Type B pancreatic cell (in vitro differentiated cells): ENCODE measurements around the gene LMAN2. TPM values are rescaled to one million over a fixed set of nuclear protein-coding genes. Genes with fewer than 3 reads are reported as not detected.

ENCODE experiments used
- DNase-seq: peaks from one replicate; pipeline ENCODE4 v3.0.0; 2021; ENCODE audit warnings: mixed read lengths; ENCODE audit not compliant: unreplicated experiment; ENCODE audit errors: extremely low spot score
- H3K27ac Mint-ChIP-seq: 2 replicates; pipeline ENCODE4 v1.8.0; 2021; ENCODE audit warnings: mild to moderate bottlenecking, mixed read lengths
- H3K27me3 Mint-ChIP-seq: 2 replicates; pipeline ENCODE4 v1.8.0; 2021; ENCODE audit warnings: mixed read lengths
- H3K36me3 Mint-ChIP-seq: 2 replicates; pipeline ENCODE4 v1.8.0; 2021; ENCODE audit warnings: mixed read lengths
- H3K4me1 Mint-ChIP-seq: one replicate; pipeline ENCODE4 v1.8.0; 2021; ENCODE audit warnings: mixed read lengths; ENCODE audit not compliant: unreplicated experiment
- H3K4me3 Mint-ChIP-seq: 2 replicates; pipeline ENCODE4 v1.8.0; 2021; ENCODE audit warnings: mild to moderate bottlenecking, mixed read lengths
- H3K9me3 Mint-ChIP-seq: 2 replicates; pipeline ENCODE4 v1.8.0; 2021; ENCODE audit warnings: mixed read lengths
- total RNA-seq: library from RNA; stranded (reverse); gene quantifications from 2 replicates; pipeline ENCODE4 v1.2.1, GENCODE V29; 2021; ENCODE audit warnings: low replicate concordance
- TF ChIP-seq, protein P1 (sequence below): fragments of 200-600 bp; sonication (generic); conservative IDR thresholded peaks from 2 replicates; pipeline ENCODE4 v1.5.0; 2021; ENCODE audit warnings: antibody characterized with exemption, mild to moderate bottlenecking

LMAN2 gene
- total RNA-seq, 1 donor from 2014 or later, result 102 TPM

DNA sequence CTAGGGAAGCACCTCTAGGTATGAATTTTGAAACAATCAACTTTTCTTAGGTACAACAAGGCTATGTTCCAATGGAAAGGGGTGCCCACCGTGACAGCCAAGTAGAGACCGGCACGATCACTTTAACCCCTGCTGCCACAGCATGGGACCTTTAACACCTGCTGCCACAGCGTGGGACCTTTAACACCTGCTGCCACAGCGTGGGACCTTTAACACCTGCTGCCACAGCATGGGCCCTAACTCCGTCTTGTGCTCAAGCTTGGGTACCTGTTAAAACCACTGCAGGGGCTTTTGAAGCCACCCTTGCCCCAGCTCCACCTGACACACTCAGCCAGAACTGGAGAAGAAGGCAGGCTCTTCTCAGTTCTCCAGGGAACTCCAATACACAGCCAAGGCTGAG, 21.6 kb downstream of the LMAN2 start:
- DNase-seq, result no peak
- Mint-ChIP-seq H3K4me3 (no peak overlapping the region), H3K27me3 (no peaks in the 10 kb centered on the region), H3K9me3 (no peaks in the 10 kb centered on the region), H3K27ac (no peak overlapping the region), H3K4me1 (peaks cover 10% of the 10 kb centered on the region), H3K36me3 (peaks cover 9% of the 10 kb centered on the region)
- TF ChIP-seq, protein P1, sequence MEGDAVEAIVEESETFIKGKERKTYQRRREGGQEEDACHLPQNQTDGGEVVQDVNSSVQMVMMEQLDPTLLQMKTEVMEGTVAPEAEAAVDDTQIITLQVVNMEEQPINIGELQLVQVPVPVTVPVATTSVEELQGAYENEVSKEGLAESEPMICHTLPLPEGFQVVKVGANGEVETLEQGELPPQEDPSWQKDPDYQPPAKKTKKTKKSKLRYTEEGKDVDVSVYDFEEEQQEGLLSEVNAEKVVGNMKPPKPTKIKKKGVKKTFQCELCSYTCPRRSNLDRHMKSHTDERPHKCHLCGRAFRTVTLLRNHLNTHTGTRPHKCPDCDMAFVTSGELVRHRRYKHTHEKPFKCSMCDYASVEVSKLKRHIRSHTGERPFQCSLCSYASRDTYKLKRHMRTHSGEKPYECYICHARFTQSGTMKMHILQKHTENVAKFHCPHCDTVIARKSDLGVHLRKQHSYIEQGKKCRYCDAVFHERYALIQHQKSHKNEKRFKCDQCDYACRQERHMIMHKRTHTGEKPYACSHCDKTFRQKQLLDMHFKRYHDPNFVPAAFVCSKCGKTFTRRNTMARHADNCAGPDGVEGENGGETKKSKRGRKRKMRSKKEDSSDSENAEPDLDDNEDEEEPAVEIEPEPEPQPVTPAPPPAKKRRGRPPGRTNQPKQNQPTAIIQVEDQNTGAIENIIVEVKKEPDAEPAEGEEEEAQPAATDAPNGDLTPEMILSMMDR, result no peak

DNA sequence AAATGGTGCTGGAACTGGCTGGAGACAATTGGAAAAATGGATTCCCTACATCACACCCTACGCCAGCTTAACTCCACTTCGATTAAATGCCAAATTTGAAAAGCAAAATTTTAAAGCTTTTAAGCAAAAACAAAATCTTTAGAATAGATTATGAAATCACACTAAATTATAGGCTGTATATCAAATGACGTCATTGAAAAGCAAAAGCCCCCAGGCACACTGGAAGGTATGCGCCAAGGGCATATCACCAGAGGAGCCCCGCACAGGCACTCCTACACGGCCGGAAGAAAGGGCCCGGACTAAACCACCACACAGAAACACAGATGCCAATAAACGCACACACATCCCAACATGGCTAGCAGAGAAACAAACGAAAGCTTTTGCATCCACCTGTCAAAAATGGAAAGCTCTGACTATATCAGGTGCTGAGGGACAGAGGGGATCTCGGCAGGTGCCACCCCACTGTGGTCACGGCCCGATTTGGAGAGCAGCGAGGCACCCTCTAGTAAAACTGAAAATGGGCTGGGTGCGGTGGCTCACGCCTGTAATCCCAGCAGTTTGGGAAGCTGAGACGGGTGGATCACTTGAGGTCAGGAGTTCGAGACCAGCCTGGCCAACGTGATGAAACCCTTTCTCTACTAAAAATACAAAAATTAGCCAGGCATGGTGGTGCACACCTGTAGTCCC, 22.8 kb downstream of the LMAN2 start:
- no peak for DNase-seq
- peaks cover 10% of the 10 kb centered on the region for H3K36me3 Mint-ChIP-seq
- TF ChIP-seq, protein P1, result no peak
- H3K4me1 Mint-ChIP-seq, result peaks cover 14% of the 10 kb centered on the region
- H3K9me3 Mint-ChIP-seq, result no peaks in the 10 kb centered on the region
- no peaks in the 10 kb centered on the region for H3K27me3 Mint-ChIP-seq
- no peak overlapping the region for H3K27ac Mint-ChIP-seq
- H3K4me3 Mint-ChIP-seq, result no peak overlapping the region

GRCh38 chr5:177327539-177328522, 23.6 kb downstream of the LMAN2 start:
- H3K4me1 Mint-ChIP-seq, result peaks cover 14% of the 10 kb centered on the region
- TF ChIP-seq, protein P1, result no peak

GRCh38 chr5:177325868-177326381, 25.5 kb downstream of the LMAN2 start:
- Mint-ChIP-seq H3K9me3 (no peaks in the 10 kb centered on the region), H3K4me1 (peaks cover 14% of the 10 kb centered on the region), H3K36me3 (peaks cover 14% of the 10 kb centered on the region), H3K27me3 (no peaks in the 10 kb centered on the region), H3K4me3 (no peak overlapping the region), H3K27ac (peak overlapping the region; percentile 67)
- no peak for DNase-seq
- TF ChIP-seq, protein P1, result no peak

More at GRCh38 chr5:177327539-177328522, 23.6 kb downstream of the LMAN2 start:
- DNase-seq, result no peak
- Mint-ChIP-seq H3K27me3 (no peaks in the 10 kb centered on the region), H3K9me3 (no peaks in the 10 kb centered on the region), H3K36me3 (peaks cover 11% of the 10 kb centered on the region), H3K27ac (peak overlapping the region; percentile 8), H3K4me3 (no peak overlapping the region)

- H3K36me3 Mint-ChIP-seq, result peaks cover 18% of the 10 kb centered on the region
- no peaks in the 10 kb centered on the region for H3K9me3 Mint-ChIP-seq
- no peaks in the 10 kb centered on the region for H3K27me3 Mint-ChIP-seq
- no peak overlapping the region for H3K27ac Mint-ChIP-seq
- TF ChIP-seq, protein P1, result no peak
- peaks cover 5% of the 10 kb centered on the region for H3K4me1 Mint-ChIP-seq
- no peak for DNase-seq
- no peak overlapping the region for H3K4me3 Mint-ChIP-seq
Observed at GRCh38 chr5:177320879-177321278, 30.6 kb downstream of the LMAN2 start.
